Upper lobe of right lung (tissue), 1 donor: ENCODE results near the gene SMARCC1. TPM values are rescaled to one million over a fixed set of nuclear protein-coding genes. Genes with fewer than 3 reads are reported as not detected.
"Not testable (repeated sequence)": the region's sequence is repeated elsewhere in the genome, so short reads cannot be mapped to it uniquely, and the experiment has no call there.

Experiments
- ATAC-seq: fragments of 200-7000 bp; cut with Tn5 transposase; one replicate; pipeline ENCODE4 v1.9.1; 2020; ENCODE audit warnings: mild to moderate bottlenecking, moderate library complexity
- DNase-seq: peaks from one replicate; pipeline ENCODE4 v3.0.0-alpha.2; 2020
- H3K27ac ChIP-seq: fragments of 200-600 bp; one replicate; pipeline ENCODE4 v1.8.0; 2022
- H3K27me3 ChIP-seq: fragments of 200-600 bp; one replicate; pipeline ENCODE4 v1.8.0; 2022; ENCODE audit warnings: mild to moderate bottlenecking
- H3K36me3 ChIP-seq: fragments of 200-600 bp; one replicate; pipeline ENCODE4 v1.8.0; 2022
- H3K4me1 ChIP-seq: fragments of 200-600 bp; one replicate; pipeline ENCODE4 v1.8.0; 2022
- H3K4me3 ChIP-seq: fragments of 200-600 bp; one replicate; pipeline ENCODE4 v1.8.0; 2022; ENCODE audit warnings: mild to moderate bottlenecking
- H3K9me3 ChIP-seq: fragments of 200-600 bp; one replicate; pipeline ENCODE4 v1.8.0; 2022
- intact Hi-C: fragments of 100-400 bp; cut with DNase I; formaldehyde crosslinking; loops from one replicate; pipeline ENCODE4 v1.11.0; 2022
- total RNA-seq: library from RNA; stranded (reverse); fragmentation: NEBNext Ultra II Directional; extraction: Animal tissue kit (Norgen Biotek cat#: 25700); gene quantifications from one replicate; pipeline ENCODE4 v1.2.1, GENCODE V29; 2021
- TF ChIP-seq, protein P1 (sequence below): fragments of 200-600 bp; IDR thresholded peaks from one replicate; pipeline ENCODE4 v1.8.0; 2022; ENCODE audit warnings: antibody characterized with exemption
- donor health status: DM: no; HTN: yes; CAD: no; lungs with severe emphysema.

Gene SMARCC1
- total RNA-seq, 1 donor from 2014 or later: 67.9 TPM

DNA sequence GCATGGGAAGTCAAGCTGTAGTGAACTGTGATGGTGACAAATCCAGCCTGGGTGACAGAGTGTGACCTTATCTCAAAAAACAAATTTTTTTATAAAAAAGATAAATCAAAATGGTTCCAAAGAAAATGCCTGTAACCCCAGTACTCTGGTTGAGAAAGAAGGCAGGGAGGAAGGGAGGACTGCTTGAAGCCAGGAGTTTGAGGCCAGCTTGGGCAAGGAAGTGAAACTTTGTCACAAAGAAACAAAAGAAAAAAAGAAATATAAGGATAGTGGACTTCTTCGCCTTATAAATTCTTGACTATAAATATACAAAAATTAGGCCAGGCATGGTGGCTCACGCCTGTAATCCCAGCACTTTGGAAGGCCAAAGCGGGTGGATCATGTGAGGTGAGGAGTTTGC is 34.1 kb downstream of the SMARCC1 start:
- Histone ChIP-seq H3K36me3 (peaks cover 25% of the 10 kb centered on the region), H3K4me1 (peaks cover 6% of the 10 kb centered on the region), H3K27me3 (no peaks in the 10 kb centered on the region), H3K9me3 (no peaks in the 10 kb centered on the region), H3K27ac (no peak overlapping the region), H3K4me3 (no peak overlapping the region)
- no peak for DNase-seq
- TF ChIP-seq, protein P1, sequence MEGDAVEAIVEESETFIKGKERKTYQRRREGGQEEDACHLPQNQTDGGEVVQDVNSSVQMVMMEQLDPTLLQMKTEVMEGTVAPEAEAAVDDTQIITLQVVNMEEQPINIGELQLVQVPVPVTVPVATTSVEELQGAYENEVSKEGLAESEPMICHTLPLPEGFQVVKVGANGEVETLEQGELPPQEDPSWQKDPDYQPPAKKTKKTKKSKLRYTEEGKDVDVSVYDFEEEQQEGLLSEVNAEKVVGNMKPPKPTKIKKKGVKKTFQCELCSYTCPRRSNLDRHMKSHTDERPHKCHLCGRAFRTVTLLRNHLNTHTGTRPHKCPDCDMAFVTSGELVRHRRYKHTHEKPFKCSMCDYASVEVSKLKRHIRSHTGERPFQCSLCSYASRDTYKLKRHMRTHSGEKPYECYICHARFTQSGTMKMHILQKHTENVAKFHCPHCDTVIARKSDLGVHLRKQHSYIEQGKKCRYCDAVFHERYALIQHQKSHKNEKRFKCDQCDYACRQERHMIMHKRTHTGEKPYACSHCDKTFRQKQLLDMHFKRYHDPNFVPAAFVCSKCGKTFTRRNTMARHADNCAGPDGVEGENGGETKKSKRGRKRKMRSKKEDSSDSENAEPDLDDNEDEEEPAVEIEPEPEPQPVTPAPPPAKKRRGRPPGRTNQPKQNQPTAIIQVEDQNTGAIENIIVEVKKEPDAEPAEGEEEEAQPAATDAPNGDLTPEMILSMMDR: no peak
- no peak for ATAC-seq
- intact Hi-C loops: no loop called here

GRCh38 chr3:47746264-47746663 is 35.4 kb downstream of the SMARCC1 start:
- Histone ChIP-seq H3K36me3 (peaks cover 25% of the 10 kb centered on the region), H3K27me3 (no peaks in the 10 kb centered on the region), H3K9me3 (no peaks in the 10 kb centered on the region), H3K4me1 (peaks cover 7% of the 10 kb centered on the region), H3K4me3 (no peak overlapping the region), H3K27ac (no peak overlapping the region)
- TF ChIP-seq, protein P1: no peak
- no peak for DNase-seq
- intact Hi-C loops: no loop called here
- ATAC-seq: no peak

GRCh38 chr3:47743855-47744254 is 37.8 kb downstream of the SMARCC1 start:
- peaks cover 25% of the 10 kb centered on the region for H3K36me3 ChIP-seq
- TF ChIP-seq, protein P1: no peak
- H3K27ac ChIP-seq: no peak overlapping the region
- intact Hi-C loops: no loop called here
- no peaks in the 10 kb centered on the region for H3K9me3 ChIP-seq
- DNase-seq (no peak), ATAC-seq (no peak)
- H3K4me3 ChIP-seq: no peak overlapping the region
- H3K27me3 ChIP-seq: no peaks in the 10 kb centered on the region
- H3K4me1 ChIP-seq: peaks cover 7% of the 10 kb centered on the region

DNA sequence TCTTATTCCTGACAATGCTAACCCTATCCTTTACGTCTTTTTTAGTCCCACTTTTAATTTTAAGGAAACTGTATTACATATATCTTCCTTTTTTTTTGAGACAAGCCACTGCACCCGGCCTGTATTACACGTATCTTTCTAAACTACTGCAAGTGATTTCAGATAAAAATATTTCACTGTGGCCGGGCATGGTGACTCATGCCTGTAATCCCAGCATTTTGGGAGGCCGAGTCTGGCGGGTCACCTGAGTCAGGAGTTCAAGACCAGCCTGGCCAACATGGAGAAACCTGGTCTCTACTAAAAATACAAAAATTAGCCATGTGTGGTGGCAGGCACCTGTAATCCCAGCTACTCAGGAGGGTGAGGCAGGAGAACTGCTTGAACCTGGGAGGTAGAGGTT is 38.3 kb downstream of the SMARCC1 start:
- H3K4me3 ChIP-seq, intact Hi-C loops, H3K27ac ChIP-seq, H3K27me3 ChIP-seq, H3K4me1 ChIP-seq, DNase-seq, H3K9me3 ChIP-seq, ATAC-seq: not testable (repeated sequence)
- H3K36me3 ChIP-seq: peaks cover 25% of the 10 kb centered on the region

GRCh38 chr3:47741925-47742324 is 39.8 kb downstream of the SMARCC1 start:
- H3K9me3 ChIP-seq: no peaks in the 10 kb centered on the region
- TF ChIP-seq, protein P1: no peak
- H3K4me3 ChIP-seq: no peak overlapping the region
- intact Hi-C loops: no loop called here
- DNase-seq (no peak), ATAC-seq (no peak)
- H3K4me1 ChIP-seq: peaks cover 7% of the 10 kb centered on the region
- H3K36me3 ChIP-seq: peaks cover 32% of the 10 kb centered on the region
- no peaks in the 10 kb centered on the region for H3K27me3 ChIP-seq
- H3K27ac ChIP-seq: no peak overlapping the region

DNA sequence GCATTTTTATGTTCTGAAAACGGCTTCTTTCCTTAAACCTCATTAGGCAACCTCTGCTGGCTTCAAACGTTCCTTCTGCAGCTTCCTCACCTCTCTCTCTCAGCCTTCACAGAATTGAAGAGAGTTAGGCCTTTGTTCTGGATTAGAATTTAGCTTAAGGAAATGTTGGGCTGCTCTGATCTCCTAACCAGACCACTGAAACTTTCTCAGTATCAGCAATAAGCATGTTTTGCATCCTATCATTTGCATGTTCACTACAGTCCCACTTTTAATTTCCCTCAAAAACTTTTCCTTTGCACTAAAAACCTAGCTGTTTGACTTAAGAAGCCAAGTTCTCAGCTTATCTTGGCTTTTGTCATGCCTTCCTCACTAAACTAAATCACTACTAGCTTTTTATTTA is 49.5 kb downstream of the SMARCC1 start:
- ATAC-seq (no peak), DNase-seq (no peak)
- Histone ChIP-seq H3K36me3 (peaks cover 78% of the 10 kb centered on the region), H3K27ac (no peak overlapping the region), H3K9me3 (no peaks in the 10 kb centered on the region), H3K27me3 (no peaks in the 10 kb centered on the region), H3K4me1 (no peaks in the 10 kb centered on the region), H3K4me3 (no peak overlapping the region)
- intact Hi-C loops: no loop called here
- TF ChIP-seq, protein P1: no peak
